Measurements from ENCODE around the gene NEMF.
A peak's percentile ranks its signal among the peaks of the same experiment; 100 is the strongest.

Gene NEMF

GRCh38 chr14:49895480-49895879 is 42.9 kb upstream of the NEMF start:
- H3K27ac ChIP-seq, result peak overlapping the region; percentile 96; the same call in 1 of the 2 replicates
- TF ChIP-seq CTCF (IDR thresholded peaks at IDR 0.05), result no peak
- no peak for TF ChIP-seq ZFX (IDR thresholded peaks at IDR 0.05; ENCODE audit: borderline replicate concordance)

GRCh38 chr14:49894214-49895107 is 41.9 kb upstream of the NEMF start:
- H3K27ac ChIP-seq, result peak overlapping the region; percentile 96

- peak overlapping the region; percentile 96 for H3K27ac ChIP-seq
- TF ChIP-seq CTCF (IDR thresholded peaks at IDR 0.05), result no peak
- TF ChIP-seq ZFX (IDR thresholded peaks at IDR 0.05; ENCODE audit: borderline replicate concordance), result no peak
Observed at GRCh38 chr14:49893309-49894213, 41.0 kb upstream of the NEMF start.

- TF ChIP-seq CTCF (IDR thresholded peaks at IDR 0.05) (peak; percentile 23), ZFX (IDR thresholded peaks at IDR 0.05; ENCODE audit: borderline replicate concordance) (no peak)
- peak within 1 kb of the TSS; percentile 96 for H3K27ac ChIP-seq
Observed at GRCh38 chr14:49892636-49893308, 40.2 kb upstream of the NEMF start, which contains the start of gene ARF6. Gene ARF6 (plus strand): TSS chr14:49893082. CDS start chr14:49893737, 655 bp downstream.

GRCh38 chr14:49892301-49892635 is 39.7 kb upstream of the NEMF start:
- no peak for TF ChIP-seq CTCF (IDR thresholded peaks at IDR 0.05)
- TF ChIP-seq ZFX (IDR thresholded peaks at IDR 0.05; ENCODE audit: borderline replicate concordance), result no peak
- H3K27ac ChIP-seq, result peak overlapping the region; percentile 96

- TF ChIP-seq CTCF (IDR thresholded peaks at IDR 0.05), result no peak
- TF ChIP-seq ZFX (IDR thresholded peaks at IDR 0.05; ENCODE audit: borderline replicate concordance), result no peak
- H3K27ac ChIP-seq, result peak overlapping the region; percentile 57
Observed at GRCh38 chr14:49888293-49888692, 35.7 kb upstream of the NEMF start.

- TF ChIP-seq CTCF (IDR thresholded peaks at IDR 0.05) (no peak), ZFX (IDR thresholded peaks at IDR 0.05; ENCODE audit: borderline replicate concordance) (no peak)
Observed at GRCh38 chr14:49886523-49886922, 33.9 kb upstream of the NEMF start.

More at GRCh38 chr14:49886523-49886922, 33.9 kb upstream of the NEMF start:
- no peak overlapping the region for H3K27ac ChIP-seq
